Endothelial cell of umbilical vein (primary cell): ENCODE results near the gene TMEM181. TPM values are rescaled to one million over a fixed set of nuclear protein-coding genes. Genes with fewer than 3 reads are reported as not detected.

Experiments used
- BruUV-seq: library from RNA; stranded (reverse); fragments of 400-500 nt; replicated peaks from 2 replicates; lab custom pipeline; 2021; lab: Mats Ljungman, UMichigan
- CTCF ChIA-PET: fragments of 300-600, 350-600 bp; sonication (Branson Sonifier 250); formaldehyde crosslinking; loops from one replicate; lab custom pipeline; 2021; ENCODE audit warnings: antibody characterized with exemption, inconsistent platforms; lab: Charles Lee
- POLR2A ChIA-PET: fragments of 300-600, 350-600 bp; sonication (Branson Sonifier 250); formaldehyde crosslinking; loops from one replicate; lab custom pipeline; 2021; ENCODE audit warnings: antibody characterized with exemption, inconsistent platforms; lab: Charles Lee
- DNase-seq: peaks from one replicate; pipeline ENCODE4 v3.0.0-alpha.2; 2011; ENCODE audit warnings: low read depth, low spot score
- FAIRE-seq: peaks from 2 replicates; lab custom pipeline; 2011; peaks lifted over from hg19 to GRCh38; lab: Jason Lieb, UNC
- H2AFZ ChIP-seq: 2 replicates; pipeline ENCODE4 v1.6.0; 2012; ENCODE audit warnings: low read depth, low read length, control low read depth, inconsistent platforms
- H3K27ac ChIP-seq: 2 replicates; pipeline ENCODE4 v1.5.1; 2011; ENCODE audit warnings: low read depth, mild to moderate bottlenecking, control low read depth, low read length, moderate library complexity; ENCODE audit not compliant: insufficient read depth
- H3K27me3 ChIP-seq, 2 experiments: 2 replicates each; pipeline versions ENCODE4 v1.6.0 to v1.6.1; 2011; ENCODE audit warnings: low read length in 2 of 2, mixed read lengths in 1 of 2; ENCODE audit not compliant: control insufficient read depth in 2 of 2, insufficient read depth in 2 of 2
- H3K36me3 ChIP-seq, 2 experiments: 2 replicates in 1 of 2; 3 replicates in 1 of 2; pipeline ENCODE4 v1.5.1; 2011; ENCODE audit warnings: low read length in 2 of 2, mild to moderate bottlenecking in 1 of 2, moderate library complexity in 1 of 2; ENCODE audit not compliant: control insufficient read depth in 2 of 2, insufficient read depth in 2 of 2; ENCODE audit errors: extremely low read depth in 1 of 2
- H3K4me1 ChIP-seq: 3 replicates; pipeline ENCODE4 v1.5.1; 2011; ENCODE audit warnings: mild to moderate bottlenecking, low read length; ENCODE audit not compliant: control insufficient read depth, insufficient read depth; ENCODE audit errors: extremely low read depth
- H3K4me2 ChIP-seq: 2 replicates; pipeline ENCODE4 v1.6.1; 2011; ENCODE audit warnings: low read length, control low read depth, mixed read lengths; ENCODE audit not compliant: insufficient read depth
- H3K4me3 ChIP-seq, 3 experiments: fragments of 200-600 bp in 1 of 3; sonication (generic), shearing (Covaris generic) in 1 of 3; replicated peaks in 1 of 3; 2 replicates each; pipeline ENCODE4 v1.5.1; 2011 to 2016; ENCODE audit warnings: control low read depth in 3 of 3, low read length in 3 of 3, mild to moderate bottlenecking in 2 of 3, inconsistent platforms in 1 of 3, low read depth in 1 of 3, moderate library complexity in 1 of 3; ENCODE audit not compliant: insufficient read depth in 1 of 3
- H3K79me2 ChIP-seq: 2 replicates; pipeline ENCODE4 v1.6.0; 2012; ENCODE audit warnings: low read length, inconsistent platforms; ENCODE audit not compliant: control insufficient read depth, insufficient read depth
- H3K9ac ChIP-seq: replicated peaks from 2 replicates; pipeline ENCODE3; 2011; ENCODE audit warnings: low read length, control low read depth; ENCODE audit not compliant: insufficient read depth; ENCODE audit errors: extremely low read depth
- H3K9me1 ChIP-seq: replicated peaks from 3 replicates; pipeline ENCODE4 v1.6.0; 2011; ENCODE audit warnings: mild to moderate bottlenecking, low read length; ENCODE audit not compliant: control insufficient read depth, insufficient read depth; ENCODE audit errors: extremely low read depth
- H3K9me3 ChIP-seq: replicated peaks from 2 replicates; pipeline ENCODE4 v1.5.1; 2012; ENCODE audit warnings: low read length, inconsistent platforms; ENCODE audit not compliant: control insufficient read depth, insufficient read depth
- H4K20me1 ChIP-seq: replicated peaks from 2 replicates; pipeline ENCODE3; 2011; ENCODE audit warnings: mild to moderate bottlenecking, low read length; ENCODE audit not compliant: control insufficient read depth, insufficient read depth; ENCODE audit errors: extremely low read depth
- CTCF ChIP-seq, 2 donors: IDR thresholded peaks; 1 replicate in 1 of 2; 2 replicates in 1 of 2; pipeline ENCODE4 v1.5.1; 2011; ENCODE audit warnings: low read length in 2 of 2, mild to moderate bottlenecking in 2 of 2, moderate library complexity in 2 of 2, control low read depth in 1 of 2, inconsistent platforms in 1 of 2, low read depth in 1 of 2; ENCODE audit not compliant: insufficient read depth in 1 of 2; ENCODE audit errors: extremely low read depth in 1 of 2
- EZH2 ChIP-seq: IDR thresholded peaks from 2 replicates; pipeline ENCODE4 v1.6.1; 2012; ENCODE audit warnings: borderline replicate concordance, low read depth, mild to moderate bottlenecking, moderate library complexity, low read length, inconsistent platforms; ENCODE audit not compliant: severe bottlenecking
- FOS ChIP-seq: IDR thresholded peaks from 2 replicates; pipeline ENCODE4 v1.6.1; 2011; ENCODE audit warnings: mild to moderate bottlenecking, low read length, moderate library complexity, borderline replicate concordance; ENCODE audit not compliant: insufficient read depth
- GATA2 ChIP-seq: IDR thresholded peaks from 2 replicates; pipeline ENCODE4 v1.7.0; 2011; ENCODE audit warnings: low read depth, mild to moderate bottlenecking, moderate library complexity, mixed read lengths, low read length; ENCODE audit not compliant: insufficient read length, insufficient read depth
- JUN ChIP-seq: IDR thresholded peaks from 2 replicates; pipeline ENCODE4 v1.6.1; 2011; ENCODE audit warnings: borderline replicate concordance, low read depth; ENCODE audit not compliant: insufficient read length, insufficient read depth
- MAX ChIP-seq: IDR thresholded peaks from 2 replicates; pipeline ENCODE4 v1.6.1; 2011; ENCODE audit not compliant: insufficient read depth, insufficient read length
- MYC ChIP-seq: IDR thresholded peaks from one replicate; pipeline ENCODE4 v1.6.1; 2011; ENCODE audit warnings: mild to moderate bottlenecking, low read depth, low read length
- POLR2A ChIP-seq: IDR thresholded peaks from 2 replicates; pipeline ENCODE4 v1.6.1; 2012; ENCODE audit warnings: low read depth, mild to moderate bottlenecking, control low read depth, low read length
- POLR2AphosphoS5 ChIP-seq: IDR thresholded peaks from 2 replicates; pipeline ENCODE4 v1.6.1; 2012; ENCODE audit warnings: low read depth, mild to moderate bottlenecking, control low read depth, low read length, moderate library complexity; ENCODE audit not compliant: insufficient read depth
- dilution Hi-C: fragments of 300-500 bp; cut with MboI; formaldehyde crosslinking; loops from one replicate; pipeline ENCODE4 v1.15.0; 2019; ENCODE audit warnings: low sequenced_read_pairs; ENCODE audit not compliant: extremely low pct_ligation_motif_present
- intact Hi-C: fragments of 100-400 bp; cut with micrococcal nuclease; formaldehyde crosslinking; loops from one replicate; pipeline ENCODE4 v1.10.0; 2022
- polyA plus RNA-seq, 4 experiments: library from polyadenylated mRNA; depleted of rRNA in 3 of 4; stranded (reverse) in 3 of 4; unstranded in 1 of 4; fragments of >200 nt; gene quantifications; 2 replicates each; pipeline versions ENCODE4 v1.2.1 to v1.2.3, GENCODE V29; 2011 to 2012; ENCODE audit warnings: missing spikeins in 1 of 4
- total RNA-seq: library from RNA; stranded (reverse); gene quantifications from 2 replicates; pipeline ENCODE4 v1.2.3, GENCODE V29; 2021

The TMEM181 gene
- total and polyA plus RNA-seq, 2 donors (not counting 3 experiments of a cell fraction or from before 2014, with no cell fraction given) = 21.7 to 33.5 TPM

GRCh38 chr6:158629367-158630221 lies 69.7 kb downstream of the TMEM181 start:
- no peak for FAIRE-seq

More at GRCh38 chr6:158629367-158630221, 69.7 kb downstream of the TMEM181 start:
- Histone ChIP-seq H3K9me3 (no peaks in the 10 kb centered on the region), H2AFZ (no peak overlapping the region), H3K9me1 (no peaks in the 10 kb centered on the region), H3K36me3 (peaks cover 7 to 28% of the 10 kb centered on the region in 2 experiments), H3K27ac (no peak overlapping the region), H4K20me1 (no peaks in the 10 kb centered on the region), H3K9ac (no peak overlapping the region), H3K79me2 (no peaks in the 10 kb centered on the region), H3K4me2 (no peak overlapping the region), H3K27me3 (no peaks in the 10 kb centered on the region), H3K4me3 (no peak overlapping the region), H3K4me1 (peaks cover 27% of the 10 kb centered on the region)
- ChIA-PET POLR2A (no interaction called here), CTCF (interaction anchor here (2.8 kb wide), 1 partner anchor 24 kb away, joined by 8 read pairs; no protein-coding TSS in a partner anchor)
- TF ChIP-seq JUN = no peak
- TF ChIP-seq POLR2A = no peak
- TF ChIP-seq POLR2AphosphoS5 = no peak
- TF ChIP-seq CTCF (IDR thresholded peaks at IDR 0.05; ENCODE audit: extremely low read depth in 1 of 2, insufficient read depth in 1 of 2, low read depth in 1 of 2, low read length in 2 of 2) = no peak
- TF ChIP-seq MAX = no peak
- TF ChIP-seq EZH2 = no peak
- no peak for TF ChIP-seq MYC
- no peak for TF ChIP-seq FOS
- no peak for TF ChIP-seq GATA2
- dilution Hi-C loops (no loop called here), intact Hi-C loops (loop anchor here (5.0 kb wide), 1 partner anchor 222 kb away; no protein-coding TSS in a partner anchor)
- BruUV-seq = no TSS peak
- no peak for DNase-seq
